Activated CD4-positive, CD25-positive, alpha-beta regulatory T cell treated with anti-CD3 and anti-CD28 coated beads, Interleukin-2, amount 50 U/mL, for 24 hours (primary cell): ENCODE data around the gene C5orf52.
"Not testable (repeated sequence)": the region's sequence is repeated elsewhere in the genome, so short reads cannot be mapped to it uniquely, and the experiment has no call there.

ENCODE experiments used
- ATAC-seq, 2 donors: fragments of 150-1000 bp; cut with Tn5 transposase; one replicate each; pipeline ENCODE4 v1.10.0; 2021; ENCODE audit warnings: mild to moderate bottlenecking in 1 of 2, moderate library complexity in 1 of 2

C5orf52 gene

DNA sequence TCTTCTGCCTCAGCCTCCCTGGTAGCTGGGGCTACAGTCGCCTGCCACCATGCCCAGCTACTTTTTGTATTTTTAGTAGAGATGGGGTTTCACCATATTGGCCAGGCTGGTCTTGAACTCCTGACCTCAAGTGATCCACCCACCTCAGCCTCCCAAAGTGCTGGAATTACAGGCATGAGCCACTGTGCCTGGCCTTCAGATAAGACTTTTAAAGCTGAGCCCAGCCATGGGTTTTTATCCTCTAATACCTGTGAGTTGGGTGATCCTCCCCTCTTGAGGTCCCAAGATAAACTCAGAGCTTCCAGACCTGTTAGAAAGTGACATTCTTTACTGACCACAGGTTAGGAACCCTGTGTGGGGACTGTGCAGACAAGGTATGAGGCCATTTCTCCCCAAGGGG, 56.5 kb downstream of the C5orf52 start:
- ATAC-seq = not testable (repeated sequence)
